Measurements from ENCODE around the gene YIPF1.

DNA sequence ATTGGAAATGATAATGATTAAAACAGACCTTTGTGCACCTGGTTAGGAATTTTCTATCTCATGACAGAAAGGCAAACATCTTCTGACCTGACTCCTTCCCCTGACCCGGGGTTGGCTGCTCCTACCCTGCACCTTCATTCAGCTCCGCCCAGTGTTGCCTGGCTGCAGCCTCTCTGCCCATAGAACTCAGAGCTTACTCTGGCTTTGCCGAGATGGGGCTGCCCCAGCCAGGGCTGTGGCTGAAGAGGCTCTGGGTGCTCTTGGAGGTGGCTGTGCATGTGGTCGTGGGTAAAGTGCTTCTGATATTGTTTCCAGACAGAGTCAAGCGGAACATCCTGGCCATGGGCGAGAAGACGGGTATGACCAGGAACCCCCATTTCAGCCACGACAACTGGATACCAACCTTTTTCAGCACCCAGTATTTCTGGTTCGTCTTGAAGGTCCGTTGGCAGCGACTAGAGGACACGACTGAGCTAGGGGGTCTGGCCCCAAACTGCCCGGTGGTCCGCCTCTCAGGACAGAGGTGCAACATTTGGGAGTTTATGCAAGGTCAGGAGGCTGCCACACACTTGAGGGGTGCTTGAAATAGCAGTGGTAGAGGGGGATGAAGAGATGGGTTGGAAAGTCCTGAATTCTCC, 4.5 kb upstream of the YIPF1 start, which contains the start of gene DIO1:
- TF ChIP-seq, protein P1, sequence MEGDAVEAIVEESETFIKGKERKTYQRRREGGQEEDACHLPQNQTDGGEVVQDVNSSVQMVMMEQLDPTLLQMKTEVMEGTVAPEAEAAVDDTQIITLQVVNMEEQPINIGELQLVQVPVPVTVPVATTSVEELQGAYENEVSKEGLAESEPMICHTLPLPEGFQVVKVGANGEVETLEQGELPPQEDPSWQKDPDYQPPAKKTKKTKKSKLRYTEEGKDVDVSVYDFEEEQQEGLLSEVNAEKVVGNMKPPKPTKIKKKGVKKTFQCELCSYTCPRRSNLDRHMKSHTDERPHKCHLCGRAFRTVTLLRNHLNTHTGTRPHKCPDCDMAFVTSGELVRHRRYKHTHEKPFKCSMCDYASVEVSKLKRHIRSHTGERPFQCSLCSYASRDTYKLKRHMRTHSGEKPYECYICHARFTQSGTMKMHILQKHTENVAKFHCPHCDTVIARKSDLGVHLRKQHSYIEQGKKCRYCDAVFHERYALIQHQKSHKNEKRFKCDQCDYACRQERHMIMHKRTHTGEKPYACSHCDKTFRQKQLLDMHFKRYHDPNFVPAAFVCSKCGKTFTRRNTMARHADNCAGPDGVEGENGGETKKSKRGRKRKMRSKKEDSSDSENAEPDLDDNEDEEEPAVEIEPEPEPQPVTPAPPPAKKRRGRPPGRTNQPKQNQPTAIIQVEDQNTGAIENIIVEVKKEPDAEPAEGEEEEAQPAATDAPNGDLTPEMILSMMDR (IDR thresholded peaks at IDR 0.05): no peak
- no peak for TF ChIP-seq EZH2 (IDR thresholded peaks at IDR 0.05)
- TF ChIP-seq EZH2phosphoT487 (IDR thresholded peaks at IDR 0.05): no peak
